GM18507 (cell line): ENCODE data around the gene PRAMEF14.
"Not testable (repeated sequence)": the region's sequence is repeated elsewhere in the genome, so short reads cannot be mapped to it uniquely, and the experiment has no call there.

Experiments
- DNase-seq: peaks from one replicate; pipeline ENCODE4 v3.0.0; 2011; ENCODE audit warnings: low read depth; ENCODE audit not compliant: insufficient read length; ENCODE audit errors: extremely low spot score
- FAIRE-seq: peaks from 2 replicates; lab custom pipeline; 2011; peaks lifted over from hg19 to GRCh38; lab: Jason Lieb, UNC

PRAMEF14 gene

GRCh38 chr1:13297216-13297931 is 49.6 kb downstream of the PRAMEF14 start:
- DNase-seq, FAIRE-seq: not testable (repeated sequence)
